ENCODE data around the gene MRPL51. TPM values are rescaled to one million over a fixed set of nuclear protein-coding genes. Genes with fewer than 3 reads are reported as not detected.

MRPL51 gene
- 103 and 161 TPM in 2 replicates for total RNA-seq

DNA sequence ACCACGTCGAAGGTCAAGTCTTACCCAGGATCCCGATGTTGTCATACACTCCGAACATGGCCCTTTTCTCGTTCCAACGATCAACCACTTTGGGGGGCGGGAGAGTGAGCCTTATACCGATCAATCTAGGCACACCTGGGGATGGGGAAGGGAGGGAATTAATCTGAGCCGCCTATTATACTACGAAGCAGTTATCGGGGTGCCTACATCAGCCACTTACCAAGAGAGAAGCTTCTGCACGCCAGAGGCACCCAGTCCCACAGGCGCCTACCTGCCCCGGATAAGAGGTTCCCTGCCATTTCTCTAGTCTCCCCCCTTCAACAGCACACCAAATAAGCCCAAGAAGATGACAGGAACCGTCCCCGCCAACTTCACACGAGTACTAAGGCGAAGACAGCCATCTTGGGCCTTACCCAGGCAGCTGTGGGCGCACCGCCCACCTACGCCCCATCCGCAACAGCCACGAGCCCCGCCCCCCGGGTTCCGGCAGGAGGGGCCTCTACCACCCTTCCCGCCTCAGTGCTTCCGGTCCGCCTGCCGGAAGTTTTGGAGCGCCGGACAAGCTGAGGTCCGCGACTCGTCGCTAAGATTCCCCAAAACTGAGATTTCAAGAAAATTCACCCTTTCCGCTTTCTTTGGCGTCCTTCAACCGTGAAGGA, at the start of gene MRPL51:
Gene MRPL51, minus strand, starts transcription at position 425 of the 659 bp plus-strand sequence. Its CDS starts 126 bp downstream, at position 299.

DNA sequence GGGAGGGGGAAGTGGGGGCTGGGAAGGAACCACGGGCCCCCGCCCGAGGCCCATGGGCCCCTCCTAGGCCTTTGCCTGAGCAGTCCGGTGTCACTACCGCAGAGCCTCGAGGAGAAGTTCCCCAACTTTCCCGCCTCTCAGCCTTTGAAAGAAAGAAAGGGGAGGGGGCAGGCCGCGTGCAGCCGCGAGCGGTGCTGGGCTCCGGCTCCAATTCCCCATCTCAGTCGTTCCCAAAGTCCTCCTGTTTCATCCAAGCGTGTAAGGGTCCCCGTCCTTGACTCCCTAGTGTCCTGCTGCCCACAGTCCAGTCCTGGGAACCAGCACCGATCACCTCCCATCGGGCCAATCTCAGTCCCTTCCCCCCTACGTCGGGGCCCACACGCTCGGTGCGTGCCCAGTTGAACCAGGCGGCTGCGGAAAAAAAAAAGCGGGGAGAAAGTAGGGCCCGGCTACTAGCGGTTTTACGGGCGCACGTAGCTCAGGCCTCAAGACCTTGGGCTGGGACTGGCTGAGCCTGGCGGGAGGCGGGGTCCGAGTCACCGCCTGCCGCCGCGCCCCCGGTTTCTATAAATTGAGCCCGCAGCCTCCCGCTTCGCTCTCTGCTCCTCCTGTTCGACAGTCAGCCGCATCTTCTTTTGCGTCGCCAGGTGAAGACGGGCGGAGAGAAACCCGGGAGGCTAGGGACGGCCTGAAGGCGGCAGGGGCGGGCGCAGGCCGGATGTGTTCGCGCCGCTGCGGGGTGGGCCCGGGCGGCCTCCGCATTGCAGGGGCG, 41.0 kb upstream of the MRPL51 start, which contains the start of gene GAPDH:
Gene GAPDH, plus strand, starts transcription at position 595 of the 772 bp plus-strand sequence. CDS start 316 bp downstream, outside the sequence.

GRCh38 chr12:6493497-6494257, 615 bp upstream of the MRPL51 start, which contains the start of gene NCAPD2:
Gene NCAPD2, plus strand, starts transcription at chr12:6494102. Its CDS starts 997 bp downstream, at chr12:6495099.

DNA sequence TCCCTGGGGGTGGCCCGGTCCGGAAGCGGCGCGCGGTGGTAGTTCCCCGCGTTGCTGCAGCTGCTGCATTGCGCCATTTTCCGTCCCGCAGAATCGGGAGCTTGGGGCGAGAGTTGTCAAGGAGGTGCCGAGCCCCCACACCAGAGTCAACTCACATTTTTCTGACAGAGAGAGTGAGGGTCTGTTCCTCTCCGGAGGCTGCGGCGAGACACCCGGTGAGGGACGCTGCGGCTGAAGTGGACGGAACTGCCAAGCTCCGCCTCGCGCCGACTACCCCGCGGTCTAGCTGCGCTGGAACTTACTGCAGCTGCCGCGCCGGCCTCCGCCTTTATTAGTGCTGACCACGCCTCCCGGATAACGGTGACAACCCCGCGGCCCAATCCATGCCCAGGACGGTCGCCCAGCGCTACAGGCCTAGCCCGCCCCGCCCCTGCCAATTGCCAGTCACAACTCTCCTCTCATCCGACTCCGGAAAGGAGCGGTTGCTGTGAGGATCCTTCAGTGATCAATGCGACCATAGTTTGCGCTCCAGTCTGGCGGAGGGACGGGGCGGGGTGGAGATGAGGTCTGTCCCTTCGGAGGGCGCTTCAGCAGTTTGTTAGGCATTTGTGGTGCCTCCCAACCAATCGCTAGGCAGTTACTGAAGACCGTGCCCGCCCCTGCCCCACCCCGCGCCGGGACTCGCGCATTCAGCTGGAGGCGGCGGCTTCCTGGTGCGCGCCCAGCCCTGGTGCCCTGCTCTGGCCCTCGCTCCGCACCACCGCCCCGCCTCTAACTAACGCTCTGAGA, 22.5 kb downstream of the MRPL51 start, which contains the start of gene VAMP1:
Gene VAMP1, minus strand, starts transcription at position 303 of the 789 bp plus-strand sequence. Its CDS starts 146 bp downstream, at position 157.

DNA sequence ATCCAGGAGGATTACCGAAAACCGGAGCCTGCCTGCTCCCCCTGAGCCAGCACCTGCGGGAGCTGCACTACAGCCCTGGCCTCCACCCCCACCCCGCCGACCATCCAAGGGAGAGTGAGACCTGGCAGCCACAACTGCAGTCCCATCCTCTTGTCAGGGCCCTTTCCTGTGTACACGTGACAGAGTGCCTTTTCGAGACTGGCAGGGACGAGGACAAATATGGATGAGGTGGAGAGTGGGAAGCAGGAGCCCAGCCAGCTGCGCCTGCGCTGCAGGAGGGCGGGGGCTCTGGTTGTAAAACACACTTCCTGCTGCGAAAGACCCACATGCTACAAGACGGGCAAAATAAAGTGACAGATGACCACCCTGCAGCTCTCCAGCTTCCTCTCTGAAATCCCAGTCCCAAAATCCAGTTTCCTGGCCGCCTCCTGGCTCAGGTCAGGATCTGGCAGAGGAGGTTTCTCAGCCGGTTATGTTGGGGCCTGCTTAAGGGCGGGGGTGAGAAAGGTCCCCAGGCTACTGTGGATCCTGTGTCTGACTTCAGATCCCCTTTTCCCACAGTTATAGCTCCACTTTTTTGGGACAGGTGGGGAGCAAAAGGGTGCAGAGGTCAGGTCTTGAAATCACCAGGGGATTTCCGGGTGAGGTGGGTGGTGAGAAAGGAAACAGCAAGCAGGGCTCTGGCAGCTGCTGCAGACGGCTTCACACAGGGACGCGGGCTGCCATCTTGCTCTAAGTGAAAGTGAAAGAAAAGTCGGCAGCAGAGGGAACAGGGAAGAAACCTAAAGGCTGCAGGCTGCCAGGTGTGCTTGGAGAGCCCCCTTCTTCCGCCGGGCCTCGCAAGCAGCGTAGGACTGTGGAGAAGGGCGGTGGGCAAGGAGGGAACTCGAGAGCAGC, 41.5 kb downstream of the MRPL51 start, which contains the start of gene TAPBPL:
Gene TAPBPL, plus strand, starts transcription at position 695 of the 897 bp plus-strand sequence. CDS start 207 bp downstream, outside the sequence.

DNA sequence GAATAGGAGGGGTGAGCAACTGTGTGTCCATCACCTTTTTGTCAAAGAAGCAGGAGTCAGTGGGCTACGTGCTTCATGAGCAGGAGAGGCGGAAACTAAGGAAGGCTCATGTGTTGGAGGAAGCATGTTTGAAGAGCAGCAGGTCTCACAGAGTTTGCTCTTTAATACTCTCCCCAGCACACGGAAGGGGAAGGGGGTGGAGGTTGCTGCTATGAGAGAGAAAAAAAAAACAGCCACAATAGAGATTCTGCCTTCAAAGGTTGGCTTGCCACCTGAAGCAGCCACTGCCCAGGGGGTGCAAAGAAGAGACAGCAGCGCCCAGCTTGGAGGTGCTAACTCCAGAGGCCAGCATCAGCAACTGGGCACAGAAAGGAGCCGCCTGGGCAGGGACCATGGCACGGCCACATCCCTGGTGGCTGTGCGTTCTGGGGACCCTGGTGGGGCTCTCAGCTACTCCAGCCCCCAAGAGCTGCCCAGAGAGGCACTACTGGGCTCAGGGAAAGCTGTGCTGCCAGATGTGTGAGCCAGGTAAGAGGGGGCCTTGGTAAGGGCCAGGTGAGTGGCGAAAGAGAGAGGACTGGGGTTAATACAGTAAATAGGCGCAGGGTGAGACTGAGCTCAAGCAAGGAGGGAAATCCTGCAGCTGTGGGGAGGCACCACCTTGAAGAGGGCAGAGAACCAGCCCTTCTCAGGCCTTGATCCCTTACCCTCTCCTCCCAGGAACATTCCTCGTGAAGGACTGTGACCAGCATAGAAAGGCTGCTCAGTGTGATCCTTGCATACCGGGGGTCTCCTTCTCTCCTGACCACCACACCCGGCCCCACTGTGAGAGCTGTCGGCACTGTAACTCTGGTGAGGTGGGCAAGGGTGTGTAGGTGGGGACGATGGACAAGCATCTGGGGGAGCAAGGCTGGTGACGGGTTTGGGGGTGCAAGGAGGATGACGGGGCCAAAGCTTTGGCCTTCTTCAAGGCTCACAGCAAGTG, 48.1 kb downstream of the MRPL51 start, which contains the start of gene CD27:
Gene CD27, plus strand, starts transcription at position 252 of the 985 bp plus-strand sequence. Its CDS starts 141 bp downstream, at position 393.

Other genes with a start within 250 kb of the MRPL51 start
- 1.7 and 3.5 TPM in 2 replicates for gene PLEKHG6, start 182.6 kb downstream of the MRPL51 start, total RNA-seq
- 167 and 186 TPM in 2 replicates for gene TNFRSF1A, start 151.2 kb downstream of the MRPL51 start, total RNA-seq
- gene SCNN1A, start 117.7 kb downstream of the MRPL51 start, total RNA-seq, result 7.7 and 12.3 TPM in 2 replicates
- gene LTBR, start 109.1 kb downstream of the MRPL51 start, total RNA-seq, result 183 and 189 TPM in 2 replicates
- not detected in 2 replicates for gene CD27, start 48.3 kb downstream of the MRPL51 start, total RNA-seq
- gene TAPBPL, start 41.2 kb downstream of the MRPL51 start, total RNA-seq, result 4.4 and 4.5 TPM in 2 replicates
- 0.62 and 2.3 TPM in 2 replicates for gene VAMP1, start 22.6 kb downstream of the MRPL51 start, total RNA-seq
- gene NCAPD2, start 840 bp upstream of the MRPL51 start, total RNA-seq, result 36.9 and 103 TPM in 2 replicates
- gene GAPDH, start 41.3 kb upstream of the MRPL51 start, total RNA-seq, result 6,486 and 6,733 TPM in 2 replicates
- gene IFFO1, start 62.8 kb upstream of the MRPL51 start, total RNA-seq, result 0.46 and 1.2 TPM in 2 replicates
- gene NOP2, start 75.0 kb upstream of the MRPL51 start, total RNA-seq, result 46.0 and 61.7 TPM in 2 replicates
- 153 and 169 TPM in 2 replicates for gene CHD4, start 114.1 kb upstream of the MRPL51 start, total RNA-seq
- 15.7 and 17.6 TPM in 2 replicates for gene LPAR5, start 142.7 kb upstream of the MRPL51 start, total RNA-seq
- 0.16 TPM in 1 of 2 replicates, not detected in the other for gene ACRBP, start 154.2 kb upstream of the MRPL51 start, total RNA-seq
- 12.8 and 22.3 TPM in 2 replicates for gene ING4, start 169.9 kb upstream of the MRPL51 start, total RNA-seq
- gene ZNF384, start 196.1 kb upstream of the MRPL51 start, total RNA-seq, result 11.6 and 14.3 TPM in 2 replicates
- gene PIANP, start 207.6 kb upstream of the MRPL51 start, total RNA-seq, result not detected in 2 replicates
- 78.2 and 94.5 TPM in 2 replicates for gene COPS7A, start 230.8 kb upstream of the MRPL51 start, total RNA-seq